Muscle of back (tissue), 13 donors: Measurements from ENCODE around the gene NT5DC2. TPM values are rescaled to one million over a fixed set of nuclear protein-coding genes. Genes with fewer than 3 reads are reported as not detected.
A peak's percentile ranks its signal among the peaks of the same experiment; 100 is the strongest.

Source experiments
- DNase-seq, 3 donors: peaks; one replicate each; pipeline versions ENCODE4 v3.0.0 to v3.0.0-alpha.2; 2013
- long read RNA-seq, 9 donors: transcript quantifications; one replicate each; lab custom pipeline, GENCODE V29; 2026
- polyA plus RNA-seq, 10 donors: library from polyadenylated mRNA; unstranded; fragments of 120-200 nt; gene quantifications; one replicate each; pipeline ENCODE4 v1.2.1, GENCODE V29; 2013; ENCODE audit not compliant: insufficient read length in 10 of 10

Gene NT5DC2
- polyA plus RNA-seq, result 100 to 1,000 TPM in 2 of 10 donors, 10 to 100 TPM in 8; 68.1 to 146 (median 93.2) TPM
- long read RNA-seq, donor 1, transcript NT5DC2-202 (14 exons, 1,795 nt), result major isoform, 11 of 19 reads
- long read RNA-seq, donor 1, partial matches to known transcripts, result 5 of 19 reads
- long read RNA-seq, donor 1, other reads (novel, unspliced or antisense), result 0 of 19 reads
- long read RNA-seq, donor 2, transcript NT5DC2-202 (14 exons, 1,795 nt), result major isoform, 12 of 15 reads
- long read RNA-seq, donor 2, partial matches to known transcripts, result 0 of 15 reads
- long read RNA-seq, donor 2, other reads (novel, unspliced or antisense), result 0 of 15 reads
- long read RNA-seq, donor 3, result 0 reads
- long read RNA-seq, donor 4, transcript NT5DC2-202 (14 exons, 1,795 nt), result major isoform, 15 of 38 reads
- long read RNA-seq, donor 4, partial matches to known transcripts, result 0 of 38 reads
- long read RNA-seq, donor 4, other reads (novel, unspliced or antisense), result 23 of 38 reads
- long read RNA-seq, donor 5, transcript NT5DC2-202 (14 exons, 1,795 nt), result major isoform, 15 of 116 reads
- long read RNA-seq, donor 5, partial matches to known transcripts, result 89 of 116 reads
- long read RNA-seq, donor 5, other reads (novel, unspliced or antisense), result 10 of 116 reads
- long read RNA-seq, donor 6, transcript NT5DC2-202 (14 exons, 1,795 nt), result major isoform, 18 of 32 reads
- long read RNA-seq, donor 6, partial matches to known transcripts, result 6 of 32 reads
- long read RNA-seq, donor 6, other reads (novel, unspliced or antisense), result 0 of 32 reads
- long read RNA-seq, donor 7, transcript NT5DC2-202 (14 exons, 1,795 nt), result major isoform, 11 of 35 reads
- long read RNA-seq, donor 7, partial matches to known transcripts, result 7 of 35 reads
- long read RNA-seq, donor 7, other reads (novel, unspliced or antisense), result 16 of 35 reads
- long read RNA-seq, donor 8, transcript NT5DC2-202 (14 exons, 1,795 nt), result major isoform, 11 of 26 reads
- long read RNA-seq, donor 8, partial matches to known transcripts, result 12 of 26 reads
- long read RNA-seq, donor 8, other reads (novel, unspliced or antisense), result 0 of 26 reads
- long read RNA-seq, donor 9, partial matches to known transcripts, result 0 of 1 reads
- long read RNA-seq, donor 9, other reads (novel, unspliced or antisense), result 0 of 1 reads

DNA sequence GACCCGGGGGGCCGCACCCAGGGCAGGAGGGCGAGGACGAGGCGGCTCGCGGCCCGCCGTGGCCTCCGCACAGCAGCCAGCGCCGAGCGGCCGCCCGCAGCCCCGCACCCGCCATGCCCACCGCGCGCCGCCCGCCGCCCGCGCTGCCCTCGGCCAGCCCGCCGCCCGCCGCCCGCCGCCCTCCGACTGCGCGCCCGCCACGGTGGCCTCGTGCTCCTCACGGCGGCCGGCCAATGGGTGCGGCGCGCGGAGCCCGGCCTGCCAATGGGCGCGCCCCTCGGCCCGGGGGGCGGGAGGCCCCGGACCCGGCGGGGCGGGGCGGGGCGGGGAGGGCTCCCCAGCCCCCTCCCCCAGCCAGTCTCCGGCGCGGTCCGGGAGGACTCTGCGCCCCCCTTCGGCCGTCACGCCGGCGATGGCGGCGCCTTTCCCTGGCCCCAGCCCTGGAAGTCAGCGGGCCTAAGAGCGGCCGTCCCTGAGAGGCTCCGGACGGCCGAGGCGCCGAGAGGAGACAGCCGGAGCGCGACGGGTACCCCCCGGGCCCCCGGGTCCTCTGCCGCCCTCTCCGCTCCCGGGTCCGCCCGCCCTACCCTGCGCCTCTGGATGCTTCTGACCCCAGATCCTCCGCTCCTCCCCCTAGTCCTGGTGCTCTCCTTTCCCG lies at the start of gene NT5DC2:
TSS of gene NT5DC2 (minus strand) at position 235 of the 658 bp plus-strand sequence. CDS start at position 115, 120 bp downstream.
- peak; percentile 80 to 87 (median 87) for DNase-seq

DNA sequence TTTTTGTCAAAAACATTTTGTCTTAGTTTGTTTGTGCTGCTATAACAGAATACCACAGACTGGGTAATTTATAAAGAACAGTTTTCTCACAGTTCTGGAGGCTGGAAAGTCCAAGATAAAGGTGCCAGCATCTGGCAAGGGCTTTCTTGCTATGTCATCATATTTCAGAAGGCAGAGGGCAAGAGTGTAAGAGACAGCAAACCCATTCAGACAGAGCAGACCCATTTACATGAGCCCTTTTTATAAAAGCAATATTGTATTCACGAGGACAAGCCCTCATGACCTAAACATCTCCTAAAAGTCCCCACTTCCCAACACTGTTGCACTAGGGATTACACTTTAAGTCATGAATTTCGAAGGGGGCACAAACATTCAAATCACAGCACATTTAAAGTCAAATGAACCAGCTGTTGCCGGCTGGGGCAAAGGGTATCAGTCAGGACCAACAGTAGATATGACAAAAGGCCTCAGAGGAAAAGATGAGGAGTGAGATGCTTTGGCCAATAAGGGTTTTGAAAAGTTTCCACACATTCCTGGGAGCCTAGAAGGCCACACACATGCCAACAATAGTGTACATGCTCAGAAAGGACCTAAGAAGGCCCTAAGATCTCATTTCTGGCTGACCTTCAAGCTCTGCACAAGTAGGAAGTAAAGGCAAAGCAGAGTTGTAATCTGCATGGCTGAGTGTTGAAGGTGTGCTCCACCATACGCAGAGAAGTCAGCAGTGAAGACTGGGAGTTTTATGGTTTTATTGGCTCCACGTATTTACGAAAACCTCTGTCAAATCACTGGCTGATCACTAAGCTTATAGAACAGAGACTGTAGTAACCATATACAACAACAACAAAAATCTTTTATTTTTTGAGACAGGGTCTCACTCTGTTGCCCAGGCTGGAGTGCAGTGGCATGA lies 40.7 kb upstream of the NT5DC2 start:
- DNase-seq, result no peak

DNA sequence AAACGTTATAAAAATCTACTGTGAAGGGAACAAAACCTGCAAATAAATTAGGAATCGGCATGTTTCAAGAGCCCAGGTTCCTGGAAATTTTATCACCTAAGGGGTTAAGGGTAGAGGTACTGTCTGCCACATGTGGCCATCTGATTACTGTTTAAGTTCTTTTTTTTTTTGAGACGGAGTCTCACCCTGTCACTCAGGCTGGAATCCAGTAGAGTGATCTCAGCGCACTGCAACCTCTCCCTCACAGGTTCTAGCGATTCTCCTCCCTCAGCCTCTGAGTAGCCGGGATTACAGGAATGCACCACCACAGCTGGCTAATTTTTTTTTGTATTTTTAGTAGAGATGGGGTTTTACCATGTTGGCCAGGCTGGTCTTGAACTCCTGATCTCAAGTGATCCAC lies 38.6 kb upstream of the NT5DC2 start:
- no peak for DNase-seq

DNA sequence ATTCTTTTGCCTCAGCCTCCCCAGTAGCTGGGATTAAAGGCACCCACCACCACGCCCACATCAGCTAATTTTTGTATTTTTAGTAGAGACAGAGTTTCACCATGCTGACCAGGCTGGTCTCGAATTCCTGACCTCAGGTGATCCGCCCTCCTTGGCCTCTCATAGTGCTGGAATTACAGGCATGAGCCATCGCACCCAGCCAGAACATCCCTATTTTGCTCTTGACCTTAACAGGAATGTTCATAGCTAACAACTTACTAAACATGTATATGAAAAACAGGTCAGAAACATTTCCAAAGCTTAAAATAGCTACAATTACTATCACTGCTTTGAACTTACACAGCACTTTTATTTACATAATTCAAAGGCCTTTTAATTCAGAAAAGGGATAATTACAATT lies 36.4 kb upstream of the NT5DC2 start:
- DNase-seq, result no peak

DNA sequence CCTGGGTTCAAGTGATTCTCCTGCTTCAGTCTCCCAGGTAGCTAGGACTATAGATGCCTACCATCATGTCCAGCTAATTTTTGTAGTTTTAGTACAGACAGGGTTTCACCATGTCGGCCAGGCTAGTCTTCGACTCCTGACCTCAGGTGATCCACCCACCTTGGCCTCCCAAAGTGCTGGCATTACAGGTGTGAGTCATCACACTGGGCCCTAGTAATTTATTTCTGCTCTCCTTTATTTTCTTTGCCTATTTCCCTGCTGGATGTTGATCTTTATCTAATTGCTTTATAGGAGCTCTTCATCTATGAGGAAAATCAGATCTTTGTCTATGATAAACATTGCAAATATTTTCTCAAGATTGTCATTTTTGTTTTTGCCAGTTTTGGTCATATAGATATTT lies 34.4 kb upstream of the NT5DC2 start:
- no peak for DNase-seq

DNA sequence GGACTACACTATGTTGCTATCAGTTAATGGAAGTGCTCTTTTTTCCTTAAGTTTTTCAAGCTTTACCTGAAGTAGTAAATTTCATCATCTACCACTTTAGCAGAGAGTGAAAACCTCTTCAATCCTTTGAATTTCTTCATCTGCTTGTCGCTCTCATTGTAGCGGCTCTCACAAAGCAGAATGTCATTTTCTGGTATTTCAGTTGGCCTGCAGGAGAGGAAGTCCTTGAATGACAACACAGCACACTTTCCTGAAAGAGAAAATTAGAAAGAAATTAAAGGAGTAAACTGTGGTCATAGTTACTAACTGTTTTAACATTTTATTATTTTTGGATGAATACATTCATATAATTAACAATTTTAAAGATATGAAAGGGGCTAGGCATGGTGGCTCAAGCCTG lies 30.3 kb upstream of the NT5DC2 start:
- no peak for DNase-seq

DNA sequence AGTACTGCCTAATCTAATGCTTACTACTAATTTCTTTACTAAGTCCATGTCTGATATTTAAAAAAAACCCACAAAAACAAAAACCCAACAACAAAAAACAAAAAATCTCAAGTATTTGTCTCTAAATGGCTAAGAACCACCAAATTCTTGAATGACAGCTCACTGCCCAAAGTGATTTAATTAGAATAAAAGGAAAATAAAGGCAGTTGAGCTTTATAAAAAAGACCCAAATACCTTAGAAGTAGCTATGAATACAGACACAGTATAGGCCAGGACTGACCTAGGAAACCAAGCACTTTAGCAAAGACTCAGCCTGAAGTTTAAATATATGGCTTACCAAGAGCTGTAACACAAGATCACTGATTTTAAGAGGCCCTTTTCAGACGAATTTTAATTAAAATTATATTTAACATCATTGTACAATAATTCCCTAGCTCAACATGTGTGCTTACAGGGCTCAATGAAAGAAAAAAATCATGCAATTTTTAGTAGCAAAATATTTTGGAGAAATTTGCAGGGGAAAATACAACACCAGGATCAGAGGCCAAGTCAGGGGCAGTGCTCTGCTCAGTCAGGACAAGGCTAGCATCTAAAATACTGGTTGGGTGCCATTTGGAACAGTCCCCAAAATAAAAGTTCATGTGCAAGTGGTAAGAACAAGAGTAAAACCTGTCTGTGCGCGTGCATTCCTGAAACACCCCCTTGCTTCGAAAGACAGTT lies 27.5 kb upstream of the NT5DC2 start:
- no peak for DNase-seq

DNA sequence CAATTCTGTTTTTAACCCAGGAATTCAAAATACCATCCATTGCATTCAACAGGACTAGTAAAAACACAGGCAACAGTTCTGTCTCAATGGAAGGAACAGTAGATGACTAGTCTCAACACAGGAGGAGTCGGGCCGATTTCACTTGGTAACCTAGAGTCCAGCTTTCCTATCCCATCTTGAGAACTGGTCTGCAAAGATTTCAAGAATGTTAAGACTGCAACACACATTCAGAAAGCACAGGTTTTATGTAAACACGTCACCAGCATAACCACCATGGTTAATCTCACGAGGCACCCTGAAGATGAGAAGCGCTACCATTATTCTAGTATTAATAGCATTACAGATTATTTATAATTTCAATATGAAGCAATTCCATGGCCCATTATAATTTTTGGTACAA lies 24.8 kb upstream of the NT5DC2 start:
- DNase-seq, result no peak

DNA sequence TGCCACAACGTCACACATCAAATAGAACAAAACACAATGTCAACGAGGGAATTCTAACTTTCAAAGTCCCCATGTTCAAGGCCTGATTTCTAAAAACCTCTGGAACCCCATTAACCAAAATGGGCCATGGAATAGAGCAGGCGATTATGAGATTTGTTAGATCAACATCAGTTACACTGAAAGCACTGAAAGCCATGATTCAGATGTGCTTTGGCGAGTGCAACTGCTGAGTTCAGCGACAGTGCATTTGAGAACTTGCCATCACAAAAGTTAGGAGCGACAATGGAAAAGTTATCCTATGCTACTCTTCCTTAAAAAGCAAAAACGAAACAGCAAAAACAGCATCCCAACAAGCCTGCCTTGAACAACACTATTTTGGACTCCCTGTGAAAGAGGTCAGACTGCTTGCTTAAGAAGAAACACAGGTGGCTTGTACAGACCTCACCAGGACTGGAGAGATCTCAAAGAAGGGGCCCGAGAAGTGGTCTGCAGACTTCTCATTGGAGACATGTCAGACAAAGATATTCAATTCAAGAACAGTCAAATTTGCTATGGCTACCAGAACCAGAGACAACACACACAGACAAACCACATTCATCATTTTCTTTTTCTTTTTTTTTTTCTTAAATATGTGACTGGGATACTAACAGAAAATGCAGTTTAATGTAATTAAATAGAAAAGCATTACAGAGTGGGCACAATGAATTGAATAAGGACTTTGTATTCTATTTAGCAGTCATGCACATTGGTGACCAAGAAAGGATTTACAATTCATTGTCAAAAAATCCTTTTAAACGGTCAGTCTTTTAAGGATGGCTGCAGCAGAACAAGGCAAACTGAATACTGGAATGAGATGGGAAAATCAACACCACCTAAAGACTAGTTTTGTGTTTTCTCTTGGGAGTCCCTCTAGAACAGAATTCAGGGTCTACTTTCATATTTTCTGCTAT lies 23.6 kb upstream of the NT5DC2 start:
- no peak for DNase-seq

DNA sequence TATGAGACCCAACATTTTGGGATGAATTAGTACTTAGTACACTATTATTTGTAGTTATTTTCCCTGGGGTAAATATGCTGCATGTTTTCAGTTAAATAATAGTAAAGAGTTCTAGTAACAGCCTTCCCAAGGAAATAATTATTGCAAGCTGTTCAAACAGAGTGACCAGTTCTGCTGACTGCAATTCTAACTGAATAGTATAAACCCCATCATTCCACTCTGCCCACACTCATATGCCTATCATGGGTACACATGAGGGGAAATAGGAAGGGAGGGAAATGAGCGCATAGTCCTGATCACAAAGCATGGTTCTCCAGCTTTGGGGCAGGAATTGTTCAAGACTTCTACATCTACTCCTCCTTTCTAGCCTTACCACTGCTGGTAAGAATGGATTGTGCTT lies 21.4 kb upstream of the NT5DC2 start:
- DNase-seq, result no peak

DNA sequence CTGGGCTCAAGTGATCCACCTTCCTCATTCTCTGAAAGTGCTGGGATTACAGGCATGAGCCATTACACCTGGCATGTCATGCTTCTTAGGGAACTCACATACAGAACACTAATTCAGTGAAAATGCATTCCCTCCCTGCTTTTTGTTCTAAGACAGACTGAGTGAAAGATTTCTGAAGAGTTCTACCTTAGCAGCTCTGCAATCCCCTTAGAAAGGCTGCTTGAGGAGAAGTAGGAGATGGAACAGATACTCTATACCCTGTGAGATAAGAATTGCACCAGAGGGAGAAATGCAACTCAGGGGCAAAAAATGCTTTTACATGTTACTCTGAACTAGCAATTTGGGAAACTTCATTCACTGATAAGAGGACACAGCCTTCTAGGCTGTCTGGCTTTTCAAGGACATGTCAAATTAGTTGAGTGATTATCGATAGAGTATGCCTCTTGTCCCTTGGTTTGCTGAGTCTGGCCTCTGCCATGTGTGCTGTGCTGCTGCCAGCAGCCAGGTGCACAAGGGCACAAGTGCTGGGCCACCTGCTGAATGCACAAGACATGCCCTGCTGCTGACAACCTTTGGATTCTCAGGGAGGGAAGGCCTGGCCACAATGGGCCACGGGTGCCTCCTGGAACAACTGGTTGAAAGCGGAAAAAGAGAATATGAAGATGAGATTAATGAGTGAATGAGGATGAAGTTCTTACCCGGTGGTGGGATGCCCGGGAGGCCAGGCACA lies 20.5 kb upstream of the NT5DC2 start:
- no peak for DNase-seq

DNA sequence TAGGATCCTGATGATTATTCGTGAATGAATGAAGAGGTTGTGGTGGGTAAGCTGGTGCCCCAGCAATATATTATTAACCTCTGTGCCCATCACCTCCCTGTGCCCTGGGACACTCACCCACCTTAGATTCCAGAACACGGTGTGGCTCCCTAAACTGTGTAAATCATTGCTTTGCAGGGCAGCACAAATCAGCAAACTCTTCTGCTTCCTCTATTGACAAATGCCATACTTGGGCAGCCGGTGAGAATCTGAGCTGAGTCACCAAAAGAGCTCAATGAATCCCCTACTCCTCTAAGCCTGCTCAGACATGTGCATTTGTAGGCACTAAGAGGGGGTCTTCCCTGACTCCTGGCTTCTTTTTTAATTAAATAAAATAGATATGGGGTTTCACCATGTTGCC lies 18.4 kb upstream of the NT5DC2 start:
- no peak for DNase-seq

DNA sequence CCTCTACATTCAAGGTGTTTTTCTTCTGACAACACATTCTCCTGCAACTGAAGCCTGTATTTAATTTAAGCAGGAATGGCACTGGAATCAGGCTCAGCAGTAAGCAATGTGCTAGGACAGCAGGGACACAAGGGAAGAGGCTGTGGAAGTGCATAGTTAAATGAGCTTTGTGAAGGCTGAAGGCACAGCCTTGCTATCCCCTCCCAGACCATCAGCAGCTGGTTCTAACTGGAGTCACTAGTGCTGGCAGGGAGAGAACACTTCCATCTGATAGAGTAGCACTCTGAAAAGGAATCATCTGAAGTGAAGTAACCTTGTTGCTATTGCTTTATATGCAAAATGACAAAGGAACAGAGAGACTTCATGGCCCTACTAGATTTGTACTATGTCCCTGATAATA lies 17.5 kb upstream of the NT5DC2 start:
- DNase-seq, result no peak

DNA sequence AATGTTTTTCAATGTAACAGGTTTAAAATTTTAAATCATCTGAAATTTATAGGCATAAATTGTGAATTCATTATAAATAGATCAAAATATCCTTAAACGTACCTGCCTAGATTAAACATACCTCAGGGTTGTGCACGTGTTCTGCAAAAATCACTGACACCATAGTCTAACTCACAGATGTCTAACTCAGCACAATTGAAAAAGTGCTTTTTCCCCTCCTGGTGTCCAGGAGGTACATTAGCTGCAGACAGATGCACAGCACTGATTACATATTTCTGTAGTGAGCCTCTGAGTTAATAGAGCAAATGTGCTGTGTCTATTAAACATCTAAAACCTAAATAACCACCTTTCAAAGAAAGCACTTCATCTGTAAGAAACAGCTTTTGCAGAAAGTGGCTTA lies 13.5 kb upstream of the NT5DC2 start:
- DNase-seq, result no peak

DNA sequence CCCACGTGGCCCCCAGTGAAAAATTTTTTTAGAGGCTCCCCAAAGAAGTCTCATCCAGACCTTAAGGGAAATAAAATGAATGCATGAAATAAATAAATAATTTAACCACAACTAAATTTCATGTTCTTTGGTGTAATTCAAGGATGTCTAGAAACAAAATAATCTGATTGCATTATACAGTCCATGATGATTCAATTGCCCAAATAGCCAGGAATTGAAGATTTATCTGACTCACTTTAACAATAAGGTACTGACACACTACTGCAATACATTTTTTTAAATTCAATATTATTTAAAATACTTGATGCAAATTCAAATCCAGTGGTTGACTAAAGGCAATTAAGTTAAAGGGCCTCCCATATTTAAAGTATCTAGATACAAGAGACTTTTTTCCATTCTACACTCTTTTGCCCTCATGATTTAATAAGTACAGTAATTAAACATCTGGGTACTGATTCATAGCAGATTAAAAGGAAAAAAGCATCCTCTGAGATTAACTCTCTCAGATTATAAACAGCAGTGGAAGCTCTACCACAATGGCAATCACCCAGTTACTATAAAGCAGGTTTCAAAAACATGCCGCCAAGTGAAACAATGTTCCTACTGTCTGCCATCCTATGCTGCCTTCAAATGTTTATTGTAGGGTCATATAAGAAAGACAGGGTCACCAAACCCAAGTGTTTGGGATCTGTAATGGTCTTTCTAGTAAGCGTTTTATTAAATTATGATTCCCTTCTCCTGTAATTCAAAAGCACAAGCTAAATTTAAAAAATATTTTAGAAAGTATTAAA lies 12.6 kb upstream of the NT5DC2 start:
- DNase-seq, result no peak

DNA sequence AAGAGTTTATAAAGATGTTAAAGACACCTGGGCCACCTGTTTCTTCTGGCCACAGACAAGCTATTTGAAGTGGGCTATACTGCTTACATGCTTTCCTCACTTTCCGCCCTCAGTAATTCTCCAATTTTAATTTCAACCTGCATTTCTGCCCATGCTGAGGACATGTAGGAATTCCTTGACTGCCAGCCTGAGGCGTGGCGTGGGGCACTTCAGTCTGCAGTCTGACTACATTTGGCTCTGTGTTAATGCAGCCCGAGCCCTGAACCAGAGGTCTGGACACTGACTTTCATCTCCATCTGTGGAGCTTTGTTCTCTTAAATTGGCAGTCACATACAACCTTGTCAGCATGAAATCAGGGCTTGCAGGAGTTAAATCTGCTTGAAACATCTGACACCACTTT lies 11.3 kb upstream of the NT5DC2 start:
- no peak for DNase-seq

DNA sequence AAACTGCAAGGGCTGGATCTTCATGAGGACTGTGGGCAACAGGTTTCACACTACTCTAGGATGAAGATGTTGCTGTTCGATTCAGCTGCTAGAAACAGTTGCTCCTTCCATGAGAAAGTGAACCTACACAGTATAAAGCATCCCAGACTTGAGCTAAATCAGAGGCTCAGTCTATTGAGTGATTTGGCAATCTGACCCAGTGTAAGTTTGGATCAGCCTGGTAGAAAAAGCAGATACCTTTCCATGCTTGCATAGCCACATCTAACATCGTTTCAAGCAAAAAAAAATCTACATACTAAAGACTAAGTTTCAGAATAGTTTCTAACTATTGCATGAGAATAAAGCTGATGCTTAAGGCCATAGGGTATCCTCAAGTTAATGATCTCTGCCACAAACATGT lies 7.4 kb upstream of the NT5DC2 start:
- DNase-seq, result no peak
